HL-60 (cell line): Measurements from ENCODE around the gene UBN1.

ENCODE experiments used
- DNase-seq, 2 experiments: peaks; one replicate each; pipeline ENCODE4 v3.0.0-alpha.2; 2010 to 2020; ENCODE audit warnings: low read depth in 1 of 2, low spot score in 1 of 2
- H3K27ac ChIP-seq: fragments of 250-450 bp; sonication (Bioruptor Pico); replicated peaks from 2 replicates; pipeline ENCODE4 v1.5.1; 2020; ENCODE audit warnings: mild to moderate bottlenecking, moderate library complexity
- H3K27me3 ChIP-seq: fragments of 250-450 bp; sonication (Bioruptor Pico); 2 replicates; pipeline ENCODE4 v1.5.1; 2021; ENCODE audit warnings: mild to moderate bottlenecking, moderate library complexity; ENCODE audit not compliant: insufficient read depth, poor library complexity, severe bottlenecking
- H3K4me3 ChIP-seq: replicated peaks from 2 replicates; pipeline ENCODE4 v1.5.1; 2011; ENCODE audit warnings: mild to moderate bottlenecking, control low read depth, low read length; ENCODE audit not compliant: insufficient read depth
- GABPA ChIP-seq: IDR thresholded peaks from 2 replicates; pipeline ENCODE4 v1.6.1; 2012; ENCODE audit warnings: low read depth
- POLR2AphosphoS5 ChIP-seq: IDR thresholded peaks from 2 replicates; pipeline ENCODE4 v1.6.1; 2012; ENCODE audit warnings: low read depth
- REST ChIP-seq: IDR thresholded peaks from 2 replicates; pipeline ENCODE4 v1.6.1; 2012; ENCODE audit warnings: low read depth; ENCODE audit not compliant: insufficient replicate concordance
- SPI1 ChIP-seq: IDR thresholded peaks from 2 replicates; pipeline ENCODE4 v1.6.1; 2012; ENCODE audit warnings: low read depth, mild to moderate bottlenecking, borderline replicate concordance
- TF ChIP-seq, protein P1 (sequence below): IDR thresholded peaks from one replicate; pipeline ENCODE4 v1.5.1; 2011; ENCODE audit warnings: low read length, control low read depth, inconsistent platforms; ENCODE audit not compliant: insufficient read depth

The UBN1 gene

DNA sequence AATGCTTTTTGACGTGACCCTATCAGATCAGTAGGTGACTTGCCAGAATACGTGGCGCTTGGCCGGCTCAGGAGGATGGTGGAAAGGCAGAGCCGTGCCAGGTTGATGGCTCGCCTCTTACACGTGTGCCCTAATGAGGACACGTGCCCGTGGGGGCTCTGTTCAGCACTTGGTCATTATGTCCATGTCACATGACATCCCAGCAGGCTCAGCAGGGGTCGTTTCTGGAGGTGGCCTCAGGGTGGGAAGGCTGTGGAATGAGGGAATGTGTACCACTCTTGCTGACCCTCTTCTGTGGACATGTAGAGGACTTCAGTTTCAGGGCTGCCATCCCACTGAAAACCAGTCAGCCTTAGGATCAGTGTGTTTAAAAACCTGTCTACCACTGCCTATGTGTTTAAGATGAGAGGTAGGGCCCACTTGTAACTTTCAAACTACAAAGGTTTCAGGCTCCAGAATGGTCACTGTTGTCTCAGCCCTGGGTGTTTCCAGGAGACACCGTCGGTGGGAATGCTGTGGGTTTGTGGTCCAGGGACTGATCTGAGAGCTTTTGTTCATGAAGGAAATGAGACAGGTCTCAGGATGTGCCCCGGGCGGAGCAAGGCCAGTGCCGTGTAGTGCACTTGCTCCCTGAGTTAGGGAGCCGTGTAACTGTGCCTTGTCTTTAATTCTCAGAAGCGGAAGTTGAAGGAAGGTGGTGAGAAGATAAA is 12.1 kb downstream of the UBN1 start:
- Histone ChIP-seq H3K27me3 (no peaks in the 10 kb centered on the region), H3K27ac (no peak overlapping the region), H3K4me3 (no peak overlapping the region)
- DNase-seq: no peak
- TF ChIP-seq POLR2AphosphoS5 (no peak), SPI1 (no peak), GABPA (no peak), REST (no peak)
- TF ChIP-seq, protein P1, sequence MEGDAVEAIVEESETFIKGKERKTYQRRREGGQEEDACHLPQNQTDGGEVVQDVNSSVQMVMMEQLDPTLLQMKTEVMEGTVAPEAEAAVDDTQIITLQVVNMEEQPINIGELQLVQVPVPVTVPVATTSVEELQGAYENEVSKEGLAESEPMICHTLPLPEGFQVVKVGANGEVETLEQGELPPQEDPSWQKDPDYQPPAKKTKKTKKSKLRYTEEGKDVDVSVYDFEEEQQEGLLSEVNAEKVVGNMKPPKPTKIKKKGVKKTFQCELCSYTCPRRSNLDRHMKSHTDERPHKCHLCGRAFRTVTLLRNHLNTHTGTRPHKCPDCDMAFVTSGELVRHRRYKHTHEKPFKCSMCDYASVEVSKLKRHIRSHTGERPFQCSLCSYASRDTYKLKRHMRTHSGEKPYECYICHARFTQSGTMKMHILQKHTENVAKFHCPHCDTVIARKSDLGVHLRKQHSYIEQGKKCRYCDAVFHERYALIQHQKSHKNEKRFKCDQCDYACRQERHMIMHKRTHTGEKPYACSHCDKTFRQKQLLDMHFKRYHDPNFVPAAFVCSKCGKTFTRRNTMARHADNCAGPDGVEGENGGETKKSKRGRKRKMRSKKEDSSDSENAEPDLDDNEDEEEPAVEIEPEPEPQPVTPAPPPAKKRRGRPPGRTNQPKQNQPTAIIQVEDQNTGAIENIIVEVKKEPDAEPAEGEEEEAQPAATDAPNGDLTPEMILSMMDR: no peak

- no peak overlapping the region for H3K4me3 ChIP-seq
- no peak for DNase-seq
- TF ChIP-seq REST (no peak), POLR2AphosphoS5 (no peak), SPI1 (no peak), GABPA (no peak)
- TF ChIP-seq, protein P1: no peak
- H3K27me3 ChIP-seq: no peaks in the 10 kb centered on the region
- H3K27ac ChIP-seq: no peak overlapping the region
Observed at GRCh38 chr16:4859900-4860255, 12.6 kb downstream of the UBN1 start.

DNA sequence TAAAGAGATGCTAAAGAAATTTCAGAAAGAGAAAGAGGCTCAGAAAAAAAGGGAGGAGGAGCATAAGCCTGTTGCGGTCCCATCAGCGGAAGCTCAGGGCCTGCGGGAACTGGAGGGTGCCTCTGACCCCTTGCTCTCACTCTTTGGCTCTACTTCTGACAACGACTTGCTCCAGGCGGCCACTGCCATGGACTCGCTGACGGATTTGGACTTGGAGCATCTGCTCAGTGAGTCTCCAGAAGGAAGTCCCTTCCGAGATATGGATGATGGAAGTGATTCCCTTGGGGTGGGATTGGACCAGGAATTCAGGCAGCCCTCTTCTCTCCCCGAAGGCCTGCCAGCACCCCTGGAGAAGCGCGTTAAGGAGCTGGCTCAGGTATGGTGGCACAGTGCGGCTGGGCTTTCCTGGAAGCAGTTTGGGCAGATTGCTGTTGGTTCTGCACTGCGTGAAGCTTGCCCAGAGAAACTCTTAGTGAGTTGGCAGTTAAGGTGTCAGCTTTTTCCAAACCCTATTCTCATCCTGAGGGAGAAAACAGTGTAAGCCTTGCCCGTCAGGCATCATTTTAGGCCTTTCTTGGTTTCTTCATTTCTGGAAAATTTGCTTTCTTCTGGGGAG is 13.6 kb downstream of the UBN1 start:
- H3K4me3 ChIP-seq: no peak overlapping the region
- no peak overlapping the region for H3K27ac ChIP-seq
- DNase-seq: no peak
- no peaks in the 10 kb centered on the region for H3K27me3 ChIP-seq
- TF ChIP-seq POLR2AphosphoS5 (no peak), GABPA (no peak), REST (no peak), SPI1 (no peak)
- TF ChIP-seq, protein P1: no peak
